Activated CD8-positive, alpha-beta T cell treated with anti-CD3 and anti-CD28 coated beads for 36 hours (primary cell): ENCODE data around the gene SAMD8. TPM values are rescaled to one million over a fixed set of nuclear protein-coding genes. Genes with fewer than 3 reads are reported as not detected.

Experiments
- ATAC-seq: fragments of 200-7000 bp; cut with Tn5 transposase; one replicate; pipeline ENCODE4 v1.10.0; 2021; ENCODE audit warnings: mild to moderate bottlenecking, moderate library complexity
- CTCF ChIA-PET: fragments of 350-600 bp; sonication (Branson Sonifier 250); formaldehyde crosslinking; loops from one replicate; lab custom pipeline; 2021; ENCODE audit warnings: antibody characterized with exemption; lab: Charles Lee
- POLR2A ChIA-PET: fragments of 350-600 bp; sonication (Branson Sonifier 250); formaldehyde crosslinking; loops from one replicate; lab custom pipeline; 2021; ENCODE audit warnings: antibody characterized with exemption; lab: Charles Lee
- DNase-seq: peaks from one replicate; pipeline ENCODE4 v3.0.0-alpha.2; 2020
- H3K27ac Mint-ChIP-seq: one replicate; pipeline ENCODE4 v1.8.0; 2021; ENCODE audit warnings: mild to moderate bottlenecking, mixed read lengths
- H3K27me3 Mint-ChIP-seq: one replicate; pipeline ENCODE4 v1.8.0; 2021; ENCODE audit warnings: mixed read lengths
- H3K36me3 Mint-ChIP-seq: one replicate; pipeline ENCODE4 v1.8.0; 2021; ENCODE audit warnings: low read depth, mixed read lengths
- H3K4me1 Mint-ChIP-seq: one replicate; pipeline ENCODE4 v1.8.0; 2021; ENCODE audit warnings: low read depth, mixed read lengths
- H3K4me3 Mint-ChIP-seq: one replicate; pipeline ENCODE4 v1.8.0; 2021; ENCODE audit warnings: mild to moderate bottlenecking, moderate library complexity, mixed read lengths
- H3K9me3 Mint-ChIP-seq: one replicate; pipeline ENCODE4 v1.8.0; 2021; ENCODE audit warnings: mixed read lengths
- CTCF ChIP-seq: fragments of 200-600 bp; IDR thresholded peaks from one replicate; pipeline ENCODE4 v1.8.0; 2022; ENCODE audit warnings: antibody characterized with exemption, mild to moderate bottlenecking
- intact Hi-C: fragments of 100-400 bp; cut with micrococcal nuclease; formaldehyde crosslinking; loops from one replicate; pipeline ENCODE4 v1.10.0; 2022
- total RNA-seq, 2 experiments: library from RNA; stranded (reverse); gene quantifications; one replicate each; pipeline ENCODE4 v1.2.3, GENCODE V29; 2021

Gene SAMD8
- total RNA-seq, 2 experiments from 2014 or later = 21.9 to 23.7 TPM

- Mint-ChIP-seq H3K27me3 (no peaks in the 10 kb centered on the region), H3K4me1 (no peaks in the 10 kb centered on the region), H3K9me3 (no peaks in the 10 kb centered on the region), H3K27ac (no peak overlapping the region), H3K4me3 (no peak overlapping the region), H3K36me3 (no peaks in the 10 kb centered on the region)
- ChIA-PET POLR2A (no interaction called here), CTCF (interaction anchor here (0.6 to 1.1 kb wide), 2 partner anchors 9 to 954 kb away, joined by 3 read pairs; no protein-coding TSS in a partner anchor)
- intact Hi-C loops = loop anchor here (10.0 kb wide), 1 partner anchor 346 kb away; no protein-coding TSS in a partner anchor
- DNase-seq (no peak), ATAC-seq (no peak)
- no peak for TF ChIP-seq CTCF
Observed at GRCh38 chr10:75091146-75091545, 20.3 kb upstream of the SAMD8 start.

GRCh38 chr10:75094465-75094864 is 17.0 kb upstream of the SAMD8 start:
- ATAC-seq = no peak
- H3K9me3 Mint-ChIP-seq = no peaks in the 10 kb centered on the region
- peaks cover under 1% of the 10 kb centered on the region for H3K4me1 Mint-ChIP-seq
- no peaks in the 10 kb centered on the region for H3K36me3 Mint-ChIP-seq
- DNase-seq = no peak
- no peak overlapping the region for H3K4me3 Mint-ChIP-seq
- no peak overlapping the region for H3K27ac Mint-ChIP-seq
- no peak for TF ChIP-seq CTCF
- POLR2A ChIA-PET = no interaction called here
- intact Hi-C loops = loop anchor here (10.0 kb wide), 1 partner anchor 350 kb away; no protein-coding TSS in a partner anchor
- H3K27me3 Mint-ChIP-seq = no peaks in the 10 kb centered on the region
- CTCF ChIA-PET = interaction anchor here (1.6 kb wide), 1 partner anchor 827 kb away, joined by 3 read pairs; no protein-coding TSS in a partner anchor

- no peak overlapping the region for H3K4me3 Mint-ChIP-seq
- no peak for TF ChIP-seq CTCF
- H3K4me1 Mint-ChIP-seq = peaks cover 6% of the 10 kb centered on the region
- intact Hi-C loops = loop anchor here (10.0 kb wide), 1 partner anchor 351 kb away; no protein-coding TSS in a partner anchor
- no peaks in the 10 kb centered on the region for H3K27me3 Mint-ChIP-seq
- no peak overlapping the region for H3K27ac Mint-ChIP-seq
- ChIA-PET POLR2A (no interaction called here), CTCF (interaction anchor here (0.8 to 1.2 kb wide), 2 partner anchors 400 to 852 kb away, joined by 3 to 5 read pairs; no protein-coding TSS in a partner anchor)
- DNase-seq (no peak), ATAC-seq (no peak)
- no peaks in the 10 kb centered on the region for H3K9me3 Mint-ChIP-seq
- H3K36me3 Mint-ChIP-seq = no peaks in the 10 kb centered on the region
Observed at GRCh38 chr10:75095631-75096030, 15.8 kb upstream of the SAMD8 start.

- TF ChIP-seq CTCF = no peak
- DNase-seq (no peak), ATAC-seq (no peak)
- CTCF ChIA-PET = no interaction called here
- Mint-ChIP-seq H3K27me3 (no peaks in the 10 kb centered on the region), H3K36me3 (no peaks in the 10 kb centered on the region), H3K9me3 (no peaks in the 10 kb centered on the region), H3K4me1 (peaks cover 7% of the 10 kb centered on the region), H3K4me3 (no peak overlapping the region), H3K27ac (no peak overlapping the region)
- POLR2A ChIA-PET = no interaction called here
- intact Hi-C loops = loop anchor here (10.0 kb wide), 1 partner anchor 352 kb away; no protein-coding TSS in a partner anchor
Observed at GRCh38 chr10:75096749-75097148, 14.7 kb upstream of the SAMD8 start.

DNA sequence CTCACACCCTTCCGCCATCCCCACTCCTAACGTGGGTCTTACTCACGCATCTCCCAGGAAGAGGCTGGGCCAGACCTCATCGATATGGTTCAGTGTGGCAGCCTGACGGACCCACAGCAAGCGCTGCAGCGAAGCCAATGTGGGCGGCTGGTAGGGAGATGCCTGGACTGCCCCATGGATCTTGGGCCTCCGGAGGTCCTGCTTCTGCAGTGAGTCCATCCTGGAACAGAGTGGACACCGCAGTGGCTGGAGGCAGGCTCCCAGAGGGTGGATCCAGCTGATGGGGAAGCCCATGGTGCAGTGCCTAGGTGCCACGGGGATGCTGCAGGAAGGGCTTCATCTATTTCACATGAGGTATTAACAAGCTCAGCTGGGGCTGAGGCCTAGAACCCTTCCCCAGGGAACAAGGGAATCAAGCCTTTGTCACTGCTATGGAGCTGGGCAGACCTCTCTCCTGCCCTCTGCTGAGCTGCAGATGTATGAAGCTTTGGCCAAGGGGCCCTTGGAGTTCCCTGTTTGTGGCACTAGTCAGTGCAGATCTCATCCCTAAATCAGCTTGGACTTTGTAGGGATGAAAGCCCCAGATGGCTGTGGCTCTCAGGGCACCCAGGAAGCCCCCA is 13.7 kb upstream of the SAMD8 start:
- ChIA-PET POLR2A (interaction anchor here (0.7 kb wide), 1 partner anchor 199 kb away, joined by 3 read pairs; no protein-coding TSS in a partner anchor), CTCF (interaction anchor here (1.1 to 3.5 kb wide), 10 partner anchors 8 to 854 kb away, joined by 3 to 14 read pairs (median 4); partner anchors contain the start of gene COMTD1)
- no peaks in the 10 kb centered on the region for H3K9me3 Mint-ChIP-seq
- H3K4me1 Mint-ChIP-seq = peaks cover 7% of the 10 kb centered on the region
- no peak for TF ChIP-seq CTCF
- H3K36me3 Mint-ChIP-seq = no peaks in the 10 kb centered on the region
- no peaks in the 10 kb centered on the region for H3K27me3 Mint-ChIP-seq
- intact Hi-C loops = loop anchor here (10.0 kb wide), 1 partner anchor 353 kb away; no protein-coding TSS in a partner anchor
- DNase-seq (no peak), ATAC-seq (no peak)
- H3K27ac Mint-ChIP-seq = no peak overlapping the region
- H3K4me3 Mint-ChIP-seq = no peak overlapping the region
